Keratinocyte (primary cell): ENCODE results near the gene SCN2B.

Experiments
- EZH2 ChIP-seq: IDR thresholded peaks from one replicate; pipeline ENCODE4 v1.6.1; 2012; ENCODE audit warnings: inconsistent platforms, mild to moderate bottlenecking, low read length, moderate library complexity
- TF ChIP-seq, protein P1 (sequence below), 3 experiments: IDR thresholded peaks in 1 of 3; conservative IDR thresholded peaks in 1 of 3; optimal IDR thresholded peaks in 1 of 3; 2 replicates in 2 of 3; 3 replicates in 1 of 3; pipeline versions ENCODE3 to v1.5.1; 2011; ENCODE audit warnings: low read length in 3 of 3, mild to moderate bottlenecking in 3 of 3, moderate library complexity in 2 of 3, control low read depth in 1 of 3, inconsistent platforms in 1 of 3; ENCODE audit not compliant: insufficient read depth in 2 of 3; ENCODE audit errors: extremely low read depth in 1 of 3

GRCh38 chr11:118223992-118224391 lies 47.6 kb upstream of the SCN2B start:
- TF ChIP-seq, protein P1, sequence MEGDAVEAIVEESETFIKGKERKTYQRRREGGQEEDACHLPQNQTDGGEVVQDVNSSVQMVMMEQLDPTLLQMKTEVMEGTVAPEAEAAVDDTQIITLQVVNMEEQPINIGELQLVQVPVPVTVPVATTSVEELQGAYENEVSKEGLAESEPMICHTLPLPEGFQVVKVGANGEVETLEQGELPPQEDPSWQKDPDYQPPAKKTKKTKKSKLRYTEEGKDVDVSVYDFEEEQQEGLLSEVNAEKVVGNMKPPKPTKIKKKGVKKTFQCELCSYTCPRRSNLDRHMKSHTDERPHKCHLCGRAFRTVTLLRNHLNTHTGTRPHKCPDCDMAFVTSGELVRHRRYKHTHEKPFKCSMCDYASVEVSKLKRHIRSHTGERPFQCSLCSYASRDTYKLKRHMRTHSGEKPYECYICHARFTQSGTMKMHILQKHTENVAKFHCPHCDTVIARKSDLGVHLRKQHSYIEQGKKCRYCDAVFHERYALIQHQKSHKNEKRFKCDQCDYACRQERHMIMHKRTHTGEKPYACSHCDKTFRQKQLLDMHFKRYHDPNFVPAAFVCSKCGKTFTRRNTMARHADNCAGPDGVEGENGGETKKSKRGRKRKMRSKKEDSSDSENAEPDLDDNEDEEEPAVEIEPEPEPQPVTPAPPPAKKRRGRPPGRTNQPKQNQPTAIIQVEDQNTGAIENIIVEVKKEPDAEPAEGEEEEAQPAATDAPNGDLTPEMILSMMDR (optimal IDR thresholded peaks at IDR 0.05 in 1 of 3, IDR thresholded peaks at IDR 0.05 in 1 of 3, conservative IDR thresholded peaks at IDR 0.05 in 1 of 3; ENCODE audit: extremely low read depth in 1 of 3, insufficient read depth in 2 of 3, low read length in 3 of 3): no peak
- TF ChIP-seq EZH2: no peak
